Measurements from ENCODE around the gene MPND.

- TF ChIP-seq, protein P1, sequence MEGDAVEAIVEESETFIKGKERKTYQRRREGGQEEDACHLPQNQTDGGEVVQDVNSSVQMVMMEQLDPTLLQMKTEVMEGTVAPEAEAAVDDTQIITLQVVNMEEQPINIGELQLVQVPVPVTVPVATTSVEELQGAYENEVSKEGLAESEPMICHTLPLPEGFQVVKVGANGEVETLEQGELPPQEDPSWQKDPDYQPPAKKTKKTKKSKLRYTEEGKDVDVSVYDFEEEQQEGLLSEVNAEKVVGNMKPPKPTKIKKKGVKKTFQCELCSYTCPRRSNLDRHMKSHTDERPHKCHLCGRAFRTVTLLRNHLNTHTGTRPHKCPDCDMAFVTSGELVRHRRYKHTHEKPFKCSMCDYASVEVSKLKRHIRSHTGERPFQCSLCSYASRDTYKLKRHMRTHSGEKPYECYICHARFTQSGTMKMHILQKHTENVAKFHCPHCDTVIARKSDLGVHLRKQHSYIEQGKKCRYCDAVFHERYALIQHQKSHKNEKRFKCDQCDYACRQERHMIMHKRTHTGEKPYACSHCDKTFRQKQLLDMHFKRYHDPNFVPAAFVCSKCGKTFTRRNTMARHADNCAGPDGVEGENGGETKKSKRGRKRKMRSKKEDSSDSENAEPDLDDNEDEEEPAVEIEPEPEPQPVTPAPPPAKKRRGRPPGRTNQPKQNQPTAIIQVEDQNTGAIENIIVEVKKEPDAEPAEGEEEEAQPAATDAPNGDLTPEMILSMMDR (IDR thresholded peaks at IDR 0.05 in 2 of 3, conservative IDR thresholded peaks at IDR 0.05 in 1 of 3; ENCODE audit: control insufficient read depth in 2 of 3, extremely low read depth in 1 of 3, insufficient read depth in 1 of 3, low read depth in 3 of 3, low read length in 3 of 3): no peak
- TF ChIP-seq FOS (IDR thresholded peaks at IDR 0.05; ENCODE audit: borderline replicate concordance, extremely low read depth, insufficient read length): no peak
- no peak for TF ChIP-seq JUND (IDR thresholded peaks at IDR 0.05; ENCODE audit: low read depth, low read length)
- TF ChIP-seq MYC (IDR thresholded peaks at IDR 0.05; ENCODE audit: insufficient read depth, insufficient read length, insufficient replicate concordance, low read length, severe bottlenecking): no peak
- TF ChIP-seq POLR2AphosphoS5 (IDR thresholded peaks at IDR 0.05; ENCODE audit: low read length): no peak
- TF ChIP-seq POLR2A (IDR thresholded peaks at IDR 0.05; ENCODE audit: low read depth, low read length): no peak
- TF ChIP-seq MXI1 (IDR thresholded peaks at IDR 0.05; ENCODE audit: low read depth, low read length): no peak
- no peak for TF ChIP-seq KLF5 (IDR thresholded peaks at IDR 0.05; ENCODE audit: partially characterized antibody)
Measured at GRCh38 chr19:4366666-4367335, 23.4 kb downstream of the MPND start.

Data from GM12878 (cell line).